ENCODE data around the gene CRTC1.

GRCh38 chr19:18647371-18647767 lies 36.1 kb upstream of the CRTC1 start:
- TF ChIP-seq, protein P1, sequence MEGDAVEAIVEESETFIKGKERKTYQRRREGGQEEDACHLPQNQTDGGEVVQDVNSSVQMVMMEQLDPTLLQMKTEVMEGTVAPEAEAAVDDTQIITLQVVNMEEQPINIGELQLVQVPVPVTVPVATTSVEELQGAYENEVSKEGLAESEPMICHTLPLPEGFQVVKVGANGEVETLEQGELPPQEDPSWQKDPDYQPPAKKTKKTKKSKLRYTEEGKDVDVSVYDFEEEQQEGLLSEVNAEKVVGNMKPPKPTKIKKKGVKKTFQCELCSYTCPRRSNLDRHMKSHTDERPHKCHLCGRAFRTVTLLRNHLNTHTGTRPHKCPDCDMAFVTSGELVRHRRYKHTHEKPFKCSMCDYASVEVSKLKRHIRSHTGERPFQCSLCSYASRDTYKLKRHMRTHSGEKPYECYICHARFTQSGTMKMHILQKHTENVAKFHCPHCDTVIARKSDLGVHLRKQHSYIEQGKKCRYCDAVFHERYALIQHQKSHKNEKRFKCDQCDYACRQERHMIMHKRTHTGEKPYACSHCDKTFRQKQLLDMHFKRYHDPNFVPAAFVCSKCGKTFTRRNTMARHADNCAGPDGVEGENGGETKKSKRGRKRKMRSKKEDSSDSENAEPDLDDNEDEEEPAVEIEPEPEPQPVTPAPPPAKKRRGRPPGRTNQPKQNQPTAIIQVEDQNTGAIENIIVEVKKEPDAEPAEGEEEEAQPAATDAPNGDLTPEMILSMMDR (IDR thresholded peaks at IDR 0.05): no peak
- TF ChIP-seq POLR2A (IDR thresholded peaks at IDR 0.05): no peak
